Spinal cord (tissue), 10 donors: ENCODE results near the gene TBP. TPM values are rescaled to one million over a fixed set of nuclear protein-coding genes. Genes with fewer than 3 reads are reported as not detected.
"Not testable (repeated sequence)": the region's sequence is repeated elsewhere in the genome, so short reads cannot be mapped to it uniquely, and the experiment has no call there.

Experiments
- DNase-seq, 6 donors: peaks; one replicate each; pipeline versions ENCODE4 v3.0.0 to v3.0.0-alpha.2; 2013 to 2015; ENCODE audit warnings: low spot score in 6 of 6, low read depth in 4 of 6
- H3K27ac ChIP-seq: one replicate; pipeline ENCODE4 v1.5.1; 2013; ENCODE audit warnings: low read depth, low read length, control low read depth
- H3K27me3 ChIP-seq: one replicate; pipeline ENCODE4 v1.6.1; 2013; ENCODE audit warnings: low read length; ENCODE audit not compliant: control insufficient read depth, insufficient read depth
- H3K36me3 ChIP-seq: one replicate; pipeline ENCODE4 v1.6.1; 2013; ENCODE audit warnings: low read length; ENCODE audit not compliant: control insufficient read depth, insufficient read depth
- H3K4me1 ChIP-seq: one replicate; pipeline ENCODE4 v1.6.1; 2013; ENCODE audit warnings: low read length; ENCODE audit not compliant: control insufficient read depth, insufficient read depth
- H3K4me3 ChIP-seq: one replicate; pipeline ENCODE4 v1.5.1; 2013; ENCODE audit warnings: low read depth, low read length, control low read depth
- H3K9me3 ChIP-seq: one replicate; pipeline ENCODE4 v1.6.1; 2013; ENCODE audit warnings: low read length; ENCODE audit not compliant: control insufficient read depth, insufficient read depth
- WGBS: methylation state at CpG from one replicate; pipeline ENCODE4 v1.1.5; 2013; ENCODE audit warnings: missing lambda C conversion rate; ENCODE audit not compliant: insufficient coverage; 5-methylcytosine and 5-hydroxymethylcytosine counted together
- polyA plus RNA-seq, 2 donors: library from polyadenylated mRNA; unstranded; fragments of 120-200 nt; gene quantifications; one replicate each; pipeline ENCODE4 v1.2.1, GENCODE V29; 2013; ENCODE audit not compliant: insufficient read length in 2 of 2
- total RNA-seq, 2 donors: library from RNA; depleted of rRNA in 1 of 2; stranded (reverse); fragments of 120-200 nt in 1 of 2; fragments of >200 nt in 1 of 2; gene quantifications; one replicate each; pipeline versions ENCODE4 v1.2.3 to v1.2.4, GENCODE V29; 2013 to 2014
- donor health status: healthy.

TBP gene
- total and polyA plus RNA-seq, 4 donors = 11.5 to 27.6 (median 19.5) TPM

DNA sequence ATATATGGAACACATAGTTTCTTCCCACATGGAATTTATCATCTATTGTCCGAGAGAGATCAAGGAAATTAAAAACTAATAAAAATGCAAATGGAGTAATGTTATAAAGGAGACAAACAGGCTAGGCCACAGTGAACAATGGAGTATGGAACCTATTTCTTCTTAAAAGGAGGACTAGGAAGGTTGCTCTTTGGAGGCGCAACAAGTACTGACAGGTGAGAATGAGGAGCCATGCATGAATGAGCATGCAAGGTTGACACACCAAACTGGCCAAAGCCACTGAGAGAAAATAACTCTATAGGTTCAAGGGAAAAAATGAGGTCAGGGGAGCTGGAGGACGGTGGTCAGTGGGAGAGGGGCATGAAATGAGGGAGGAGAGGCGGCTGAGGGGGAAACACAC, 41.9 kb upstream of the TBP start:
- Histone ChIP-seq H3K27ac (no peak overlapping the region), H3K4me1 (peaks cover 3% of the 10 kb centered on the region), H3K4me3 (no peak overlapping the region), H3K9me3 (peaks cover 2% of the 10 kb centered on the region), H3K36me3 (peaks cover 3% of the 10 kb centered on the region), H3K27me3 (no peaks in the 10 kb centered on the region)
- DNase-seq = no peak
- 78% methylated on average over 1 of the region's 4 CpGs for WGBS

- Histone ChIP-seq H3K4me3 (no peak overlapping the region), H3K27ac (no peak overlapping the region), H3K27me3 (no peaks in the 10 kb centered on the region), H3K36me3 (peaks cover 3% of the 10 kb centered on the region), H3K4me1 (peaks cover 3% of the 10 kb centered on the region), H3K9me3 (peaks cover 2% of the 10 kb centered on the region)
- no CpG with 5 or more reads among the region's 1 CpG for WGBS
- DNase-seq = no peak
Observed at GRCh38 chr6:170514908-170515307, 39.3 kb upstream of the TBP start.

DNA sequence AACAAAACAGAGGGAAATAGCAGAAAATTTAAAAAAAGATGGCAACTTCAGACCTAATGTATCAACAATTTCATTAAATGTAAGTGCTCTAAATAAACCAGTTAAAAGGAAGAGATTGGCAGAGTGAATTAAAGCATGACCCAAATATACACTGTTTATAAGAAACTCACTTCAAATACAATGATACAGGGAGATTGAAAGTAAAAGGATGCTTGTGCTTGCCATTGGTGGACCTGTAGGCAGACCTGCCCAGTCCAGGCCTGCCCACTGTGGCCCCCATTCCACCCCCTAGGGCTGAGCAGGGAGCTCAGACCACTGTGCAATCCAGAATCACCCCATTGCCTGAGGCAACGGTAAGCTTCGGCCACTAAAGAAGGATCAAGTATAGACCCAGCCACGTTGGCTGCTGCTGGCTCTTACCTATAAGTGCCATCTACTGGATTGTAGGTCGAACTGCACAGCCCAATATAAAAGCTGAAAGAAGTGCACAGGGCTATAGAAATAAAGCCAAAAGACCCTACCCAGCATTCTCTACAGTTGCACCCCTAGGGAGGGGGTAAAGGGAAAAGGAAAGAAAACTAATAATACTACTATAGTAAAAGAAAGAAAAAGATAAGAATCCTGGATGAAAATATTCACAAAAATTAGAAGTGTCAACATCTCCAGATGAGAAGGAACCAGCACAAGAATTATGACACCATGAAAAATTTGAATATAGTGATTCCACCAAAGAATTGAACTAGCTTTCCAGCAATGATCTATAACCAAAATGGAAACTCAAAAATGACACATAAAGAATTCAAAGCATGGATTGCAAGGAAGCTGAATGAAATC, 37.2 kb upstream of the TBP start:
- H3K4me3 ChIP-seq = no peak overlapping the region
- H3K36me3 ChIP-seq = no peaks in the 10 kb centered on the region
- no peak overlapping the region for H3K27ac ChIP-seq
- no peaks in the 10 kb centered on the region for H3K27me3 ChIP-seq
- peaks cover 3% of the 10 kb centered on the region for H3K4me1 ChIP-seq
- peaks cover 2% of the 10 kb centered on the region for H3K9me3 ChIP-seq
- WGBS = 0% methylated on average over 1 of the region's 4 CpGs
- DNase-seq = peak in 2 of 6 donors; percentile 51 to 68

- no peaks in the 10 kb centered on the region for H3K36me3 ChIP-seq
- no peak overlapping the region for H3K27ac ChIP-seq
- H3K27me3 ChIP-seq = no peaks in the 10 kb centered on the region
- whole genome bisulfite sequencing = 67% methylated on average over 7 of the region's 10 CpGs
- H3K4me1 ChIP-seq = no peaks in the 10 kb centered on the region
- peak in 1 of 6 donors; percentile 16 for DNase-seq
- H3K9me3 ChIP-seq = no peaks in the 10 kb centered on the region
- H3K4me3 ChIP-seq = no peak overlapping the region
Observed at GRCh38 chr6:170522565-170523183, 31.5 kb upstream of the TBP start.

GRCh38 chr6:170523256-170524171, 30.7 kb upstream of the TBP start:
- H3K36me3 ChIP-seq = no peaks in the 10 kb centered on the region
- H3K27ac ChIP-seq = no peak overlapping the region
- WGBS = 89% methylated on average over 4 of the region's 9 CpGs
- H3K27me3 ChIP-seq = no peaks in the 10 kb centered on the region
- H3K4me3 ChIP-seq = no peak overlapping the region
- H3K9me3 ChIP-seq = no peaks in the 10 kb centered on the region
- no peaks in the 10 kb centered on the region for H3K4me1 ChIP-seq
- DNase-seq = no peak

DNA sequence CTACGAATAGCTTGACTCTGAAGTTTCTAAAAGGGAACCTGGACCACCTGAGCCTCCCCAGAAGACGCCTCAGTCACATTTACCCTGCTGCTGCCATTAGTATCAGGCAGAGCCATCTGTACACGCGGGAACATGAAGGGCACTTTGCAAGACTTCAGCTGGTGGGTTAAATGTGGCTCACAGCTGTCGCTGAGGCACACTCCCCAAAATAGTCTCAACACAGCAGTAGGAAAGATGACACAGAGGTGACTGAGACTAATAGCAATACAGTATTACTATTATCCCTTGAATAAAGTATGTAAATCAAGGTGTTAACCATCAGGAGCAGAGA, 30.0 kb upstream of the TBP start:
- no peak for DNase-seq
- no peak overlapping the region for H3K4me3 ChIP-seq
- no peaks in the 10 kb centered on the region for H3K4me1 ChIP-seq
- H3K9me3 ChIP-seq = no peaks in the 10 kb centered on the region
- H3K27ac ChIP-seq = no peak overlapping the region
- 64% methylated on average over 1 of the region's 5 CpGs for WGBS
- no peaks in the 10 kb centered on the region for H3K27me3 ChIP-seq
- H3K36me3 ChIP-seq = no peaks in the 10 kb centered on the region

DNA sequence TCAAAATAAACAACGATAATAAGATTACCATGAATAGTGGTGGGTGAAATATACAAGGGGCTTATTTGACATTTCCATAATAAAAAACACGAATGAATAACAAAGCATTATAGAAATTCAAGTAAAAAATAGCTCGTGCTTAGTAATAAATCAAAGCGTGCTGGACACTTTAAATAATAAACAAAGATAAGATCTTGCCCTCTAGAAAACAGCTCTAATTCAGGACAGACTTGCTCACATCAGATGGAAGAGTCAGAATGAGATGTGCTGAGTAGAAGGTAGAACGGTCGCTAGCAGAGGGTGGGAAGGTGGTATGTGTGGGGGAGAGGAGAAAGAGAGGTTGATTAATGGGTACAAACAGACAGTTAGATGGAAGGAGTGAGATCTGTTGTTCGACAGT, 28.4 kb upstream of the TBP start:
- Histone ChIP-seq H3K9me3 (no peaks in the 10 kb centered on the region), H3K27me3 (no peaks in the 10 kb centered on the region), H3K36me3 (no peaks in the 10 kb centered on the region), H3K27ac (no peak overlapping the region), H3K4me1 (no peaks in the 10 kb centered on the region), H3K4me3 (no peak overlapping the region)
- DNase-seq = no peak
- 80% methylated on average over 2 of the region's 7 CpGs for WGBS

DNA sequence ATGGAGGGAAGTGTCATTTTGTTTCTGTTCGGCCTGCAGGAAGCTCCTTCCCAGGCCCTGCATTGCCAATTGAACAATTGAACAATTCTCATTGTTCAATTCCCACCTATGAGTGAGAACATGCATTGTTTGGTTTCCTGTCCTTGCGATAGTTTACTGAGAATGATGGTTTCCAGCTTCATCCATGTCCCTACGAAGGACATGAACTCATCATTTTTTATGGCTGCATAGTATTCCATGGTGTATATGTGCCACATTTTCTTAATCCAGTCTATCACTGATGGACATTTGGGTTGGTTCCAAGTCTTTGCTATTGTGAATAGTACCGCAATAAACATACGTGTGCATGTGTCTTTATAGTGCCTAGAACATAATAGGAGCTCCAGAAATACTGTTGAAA, 26.2 kb upstream of the TBP start:
- WGBS = no CpG with 5 or more reads among the region's 5 CpGs
- not testable (repeated sequence) for H3K4me3 ChIP-seq, H3K9me3 ChIP-seq

DNA sequence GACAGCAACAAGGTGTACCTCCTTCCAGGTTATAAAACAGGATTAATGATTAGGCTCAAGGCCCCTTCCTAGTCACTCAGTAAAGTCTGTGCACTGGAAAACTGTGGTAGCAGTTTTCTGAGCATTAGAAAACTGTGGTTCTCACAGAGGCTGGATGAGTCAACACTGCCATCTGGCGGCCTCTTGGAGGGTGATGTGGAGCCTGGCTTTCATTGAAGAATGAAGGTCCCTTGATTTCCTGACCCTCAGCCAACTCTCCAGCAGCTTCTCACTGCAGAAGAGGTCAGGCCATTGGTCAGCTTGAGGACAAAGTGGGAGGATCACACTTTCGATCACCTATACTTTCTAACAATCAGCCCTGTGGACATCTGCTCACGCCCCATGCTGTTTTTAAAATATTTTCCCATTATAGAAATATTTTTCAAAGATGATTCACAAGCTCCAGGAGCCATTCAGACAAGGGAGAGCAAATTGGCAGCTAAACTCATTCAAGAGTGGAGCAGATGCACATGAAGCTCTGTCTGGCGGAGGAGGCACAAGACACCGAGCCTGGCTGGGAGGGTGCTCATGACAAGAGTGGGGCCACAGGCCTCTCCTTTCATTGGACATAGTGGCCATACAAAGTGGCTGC, 24.2 kb upstream of the TBP start:
- 36% methylated on average over 3 of the region's 5 CpGs for WGBS
- Histone ChIP-seq H3K27me3 (no peaks in the 10 kb centered on the region), H3K4me3 (no peak overlapping the region), H3K36me3 (peaks cover 8% of the 10 kb centered on the region), H3K4me1 (no peaks in the 10 kb centered on the region), H3K9me3 (no peaks in the 10 kb centered on the region), H3K27ac (no peak overlapping the region)
- peak; percentile 46 to 95 (median 82) for DNase-seq

More for the DNA sequence above, 26.2 kb upstream of the TBP start:
- H3K27me3 ChIP-seq, H3K4me1 ChIP-seq, DNase-seq, H3K27ac ChIP-seq, H3K36me3 ChIP-seq: not testable (repeated sequence)
